Hepatocyte (in vitro differentiated cells): ENCODE data around the gene TM2D3.

Experiments
- EZH2 ChIP-seq: fragments of 200-600 bp; sonication (generic); IDR thresholded peaks from 2 replicates; pipeline ENCODE4 v1.6.1; 2016; ENCODE audit warnings: antibody characterized with exemption, mild to moderate bottlenecking, borderline replicate concordance
- EZH2phosphoT487 ChIP-seq: fragments of 200-600 bp; sonication (generic); IDR thresholded peaks from one replicate; pipeline ENCODE4 v1.6.1; 2018; ENCODE audit warnings: antibody characterized with exemption, mild to moderate bottlenecking, low read depth, moderate library complexity; ENCODE audit not compliant: unreplicated experiment, severe bottlenecking
- TF ChIP-seq, protein P1 (sequence below): fragments of 200-600 bp; sonication (generic); IDR thresholded peaks from 2 replicates; pipeline ENCODE4 v1.5.1; 2016; ENCODE audit warnings: antibody characterized with exemption, mild to moderate bottlenecking; ENCODE audit not compliant: poor library complexity

DNA sequence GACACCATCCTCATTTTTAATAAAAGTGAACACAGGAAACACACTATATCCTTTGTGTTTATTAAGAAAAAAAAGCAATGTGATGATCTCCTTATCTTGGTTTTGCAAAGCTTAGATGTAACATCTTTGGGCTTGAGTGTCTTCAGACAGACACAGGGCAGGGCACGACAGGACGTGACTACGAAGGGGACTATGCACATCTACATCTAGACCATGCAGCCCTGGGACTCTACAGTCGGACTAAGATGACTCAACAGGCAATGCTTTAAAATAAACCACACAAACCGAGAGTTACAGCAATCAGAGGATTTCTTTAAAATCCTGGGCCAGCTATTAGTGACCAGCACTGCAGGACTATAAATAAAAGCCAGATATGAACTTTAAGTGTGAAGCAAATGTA, 22.8 kb upstream of the TM2D3 start:
- TF ChIP-seq, protein P1, sequence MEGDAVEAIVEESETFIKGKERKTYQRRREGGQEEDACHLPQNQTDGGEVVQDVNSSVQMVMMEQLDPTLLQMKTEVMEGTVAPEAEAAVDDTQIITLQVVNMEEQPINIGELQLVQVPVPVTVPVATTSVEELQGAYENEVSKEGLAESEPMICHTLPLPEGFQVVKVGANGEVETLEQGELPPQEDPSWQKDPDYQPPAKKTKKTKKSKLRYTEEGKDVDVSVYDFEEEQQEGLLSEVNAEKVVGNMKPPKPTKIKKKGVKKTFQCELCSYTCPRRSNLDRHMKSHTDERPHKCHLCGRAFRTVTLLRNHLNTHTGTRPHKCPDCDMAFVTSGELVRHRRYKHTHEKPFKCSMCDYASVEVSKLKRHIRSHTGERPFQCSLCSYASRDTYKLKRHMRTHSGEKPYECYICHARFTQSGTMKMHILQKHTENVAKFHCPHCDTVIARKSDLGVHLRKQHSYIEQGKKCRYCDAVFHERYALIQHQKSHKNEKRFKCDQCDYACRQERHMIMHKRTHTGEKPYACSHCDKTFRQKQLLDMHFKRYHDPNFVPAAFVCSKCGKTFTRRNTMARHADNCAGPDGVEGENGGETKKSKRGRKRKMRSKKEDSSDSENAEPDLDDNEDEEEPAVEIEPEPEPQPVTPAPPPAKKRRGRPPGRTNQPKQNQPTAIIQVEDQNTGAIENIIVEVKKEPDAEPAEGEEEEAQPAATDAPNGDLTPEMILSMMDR = no peak
- no peak for TF ChIP-seq EZH2
- TF ChIP-seq EZH2phosphoT487 = no peak
